ENCODE results near the gene IER5L.
"Not testable (repeated sequence)": the region's sequence is repeated elsewhere in the genome, so short reads cannot be mapped to it uniquely, and the experiment has no call there.

IER5L gene

GRCh38 chr9:129202613-129203555 is 24.8 kb upstream of the IER5L start:
- peak; percentile 57 for DNase-seq

GRCh38 chr9:129201866-129202265 is 23.8 kb upstream of the IER5L start:
- no peak for DNase-seq

- DNase-seq: no peak
Observed at GRCh38 chr9:129201289-129201688, 23.2 kb upstream of the IER5L start.

GRCh38 chr9:129200255-129200654 is 22.2 kb upstream of the IER5L start:
- no peak for DNase-seq

GRCh38 chr9:129199044-129199435 is 21.0 kb upstream of the IER5L start:
- no peak for DNase-seq

GRCh38 chr9:129198319-129199043 is 20.4 kb upstream of the IER5L start:
- DNase-seq: peak; percentile 6

GRCh38 chr9:129197978-129198318 is 19.9 kb upstream of the IER5L start:
- no peak for DNase-seq

- DNase-seq: not testable (repeated sequence)
Observed at GRCh38 chr9:129197045-129197444, 19.0 kb upstream of the IER5L start.

GRCh38 chr9:129195606-129196005 is 17.5 kb upstream of the IER5L start:
- DNase-seq: no peak

- no peak for DNase-seq
Observed at GRCh38 chr9:129194221-129194620, 16.2 kb upstream of the IER5L start.

GRCh38 chr9:129193655-129194054 is 15.6 kb upstream of the IER5L start:
- no peak for DNase-seq

- no peak for DNase-seq
Observed at GRCh38 chr9:129191234-129191633, 13.2 kb upstream of the IER5L start.

- DNase-seq: not testable (repeated sequence)
Observed at GRCh38 chr9:129189971-129190370, 11.9 kb upstream of the IER5L start.

GRCh38 chr9:129187042-129187441 is 9.0 kb upstream of the IER5L start:
- no peak for DNase-seq

GRCh38 chr9:129185991-129186390 is 7.9 kb upstream of the IER5L start:
- no peak for DNase-seq

- no peak for DNase-seq
Observed at GRCh38 chr9:129185402-129185801, 7.3 kb upstream of the IER5L start.

- DNase-seq: no peak
Observed at GRCh38 chr9:129184596-129185122, 6.6 kb upstream of the IER5L start.

GRCh38 chr9:129184219-129184524 is 6.1 kb upstream of the IER5L start:
- no peak for DNase-seq

GRCh38 chr9:129183495-129184218 is 5.6 kb upstream of the IER5L start:
- DNase-seq: no peak

GRCh38 chr9:129182625-129183494 is 4.8 kb upstream of the IER5L start:
- no peak for DNase-seq

GRCh38 chr9:129182122-129182521 is 4.1 kb upstream of the IER5L start:
- no peak for DNase-seq

GRCh38 chr9:129181246-129181645 is 3.2 kb upstream of the IER5L start:
- no peak for DNase-seq
